GM18861 (cell line): ENCODE results near the gene SUN1.
A peak's percentile ranks its signal among the peaks of the same experiment; 100 is the strongest.

Source experiments
- ATAC-seq: cut with Tn5 transposase; IDR thresholded peaks from one replicate; pipeline ENCODE4 v1.9.1; 2021; ENCODE audit not compliant: unreplicated experiment

The SUN1 gene

DNA sequence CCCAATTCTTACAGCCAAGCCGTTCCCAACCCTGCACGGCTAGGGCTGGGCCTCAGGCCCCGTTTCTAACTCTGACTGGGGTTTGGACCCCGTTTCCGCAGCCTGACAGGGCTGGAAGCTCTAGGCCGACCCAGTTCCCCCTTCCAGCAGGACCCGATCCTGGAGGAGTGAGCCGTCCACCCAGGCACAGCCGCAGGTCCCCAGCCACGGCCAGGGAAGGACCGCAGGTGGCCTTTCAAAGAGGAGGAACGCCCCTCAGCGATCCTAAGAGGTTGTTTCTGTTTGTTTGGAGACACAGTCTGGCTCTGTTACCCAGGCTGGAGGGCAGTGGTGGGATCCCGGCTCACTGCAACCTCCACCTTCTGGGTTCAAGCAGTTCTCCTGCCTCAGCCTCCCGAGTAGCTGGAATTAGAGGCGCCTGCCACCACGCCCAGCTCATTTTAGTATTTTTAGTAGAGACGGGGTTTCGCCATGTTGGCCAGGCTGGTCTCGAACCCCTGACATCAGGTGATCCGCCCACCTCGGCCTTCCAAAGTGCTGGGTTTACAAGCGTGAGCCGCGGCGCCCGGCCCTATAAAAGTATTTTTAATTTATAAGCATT lies 43.3 kb downstream of the SUN1 start:
- no peak for ATAC-seq

DNA sequence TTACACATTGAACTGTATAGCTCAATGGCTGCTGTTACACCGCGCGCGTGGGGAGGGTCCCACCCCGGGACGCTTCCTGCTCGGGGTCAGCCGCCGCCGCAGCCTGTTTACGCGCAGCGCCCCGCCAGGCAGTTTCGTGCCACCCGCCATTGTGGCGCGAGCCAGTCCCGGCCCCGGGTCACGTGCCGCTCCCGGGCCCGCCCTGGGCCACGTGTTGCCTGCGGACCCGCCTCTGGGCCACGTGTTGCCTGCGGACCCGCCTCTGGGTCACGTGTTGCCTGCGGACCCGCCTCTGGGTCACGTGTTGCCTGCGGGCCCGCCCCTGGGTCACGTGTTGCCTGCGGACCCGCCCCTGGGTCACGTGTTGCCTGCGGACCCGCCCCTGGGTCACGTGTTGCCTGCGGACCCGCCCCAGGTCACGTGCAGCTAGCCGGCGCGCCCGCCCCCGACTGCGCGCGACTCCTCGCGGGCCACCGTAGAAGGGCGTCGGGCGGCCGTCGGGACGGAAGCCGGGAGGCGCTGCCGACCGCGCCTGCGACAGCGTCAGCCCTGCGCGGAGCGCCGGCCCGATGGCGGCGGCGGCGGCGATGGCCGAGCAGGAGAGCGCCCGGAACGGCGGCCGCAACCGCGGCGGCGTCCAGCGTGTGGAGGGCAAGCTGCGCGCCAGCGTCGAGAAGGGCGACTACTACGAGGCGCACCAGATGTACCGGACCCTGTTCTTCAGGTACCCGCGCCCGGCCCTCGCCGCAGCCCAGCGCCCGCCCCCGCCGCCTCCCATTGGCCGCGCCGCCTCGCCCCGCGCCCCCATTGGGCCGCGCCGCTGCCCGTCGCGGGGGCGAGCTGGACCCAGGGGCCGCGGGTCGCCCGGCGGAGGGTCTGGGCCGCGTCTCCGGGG lies 44.0 kb downstream of the SUN1 start, which contains the start of gene GET4:
Gene GET4 (plus strand): TSS at position 478 of the 895 bp plus-strand sequence. CDS start 92 bp downstream, at position 570.
- ATAC-seq = peak; percentile 67

DNA sequence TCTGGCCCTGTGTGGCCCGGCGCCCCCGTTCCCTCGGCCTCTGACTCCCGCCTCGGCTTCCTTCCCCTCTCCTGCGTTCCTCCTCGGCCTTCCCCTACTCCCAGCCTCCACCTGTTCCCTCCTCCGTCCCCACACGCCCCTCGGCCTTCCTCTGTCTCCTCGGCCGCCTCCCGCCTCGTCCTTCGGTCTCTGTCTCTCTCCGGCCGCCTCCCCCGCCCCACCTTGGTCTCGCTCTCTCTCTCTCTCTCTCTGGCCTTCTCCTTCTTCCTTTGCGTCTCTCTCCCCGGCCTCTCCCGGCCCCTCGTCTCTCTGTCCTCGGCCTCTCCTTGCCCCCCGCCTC lies 44.7 kb downstream of the SUN1 start:
- peak; percentile 9 for ATAC-seq

DNA sequence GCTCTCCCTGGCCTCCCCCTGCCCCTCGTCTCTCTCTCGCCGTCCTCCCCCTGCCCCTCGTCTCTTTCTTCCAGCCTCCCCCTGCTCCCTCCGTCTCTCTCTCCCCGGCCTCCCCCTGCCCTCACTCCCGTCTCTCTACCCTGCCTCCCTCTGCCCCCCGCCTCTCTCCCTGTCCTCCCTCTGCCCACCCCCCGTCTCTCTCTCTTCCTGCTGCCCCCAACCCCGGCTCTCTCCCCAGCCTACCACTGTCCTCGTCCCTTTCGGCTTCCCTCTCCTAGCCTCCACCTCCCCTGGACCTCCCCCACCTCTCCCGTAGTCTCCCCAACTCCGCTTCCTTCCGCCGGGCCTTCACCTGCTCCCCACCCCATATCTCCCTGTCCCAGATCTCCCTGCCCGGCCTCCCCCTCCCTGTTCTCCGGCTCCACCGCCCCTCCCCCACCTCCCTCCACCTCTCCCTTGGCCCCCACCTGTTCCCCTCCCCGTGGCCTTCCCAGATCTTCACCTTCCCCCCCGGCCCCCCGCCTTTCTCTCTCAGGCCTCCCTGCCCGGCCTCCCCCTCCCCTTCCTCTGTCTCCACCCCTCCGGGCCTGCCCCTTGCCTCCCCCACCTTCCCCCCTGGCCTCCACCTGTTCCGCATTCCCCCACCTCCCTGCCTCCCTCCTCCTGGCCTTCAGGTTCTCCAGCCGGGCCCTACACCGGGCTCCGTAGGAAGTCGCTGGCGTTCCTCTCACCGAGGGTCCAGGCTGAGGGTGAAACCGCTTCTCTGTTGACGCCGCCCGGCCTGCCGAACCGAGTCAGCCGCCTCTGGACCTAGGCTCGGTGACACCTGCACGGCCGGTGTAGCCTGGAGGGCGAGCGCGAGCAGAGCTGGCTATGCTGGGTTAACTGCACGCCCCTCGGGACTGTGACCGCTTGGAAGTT lies 45.3 kb downstream of the SUN1 start:
- no peak for ATAC-seq

DNA sequence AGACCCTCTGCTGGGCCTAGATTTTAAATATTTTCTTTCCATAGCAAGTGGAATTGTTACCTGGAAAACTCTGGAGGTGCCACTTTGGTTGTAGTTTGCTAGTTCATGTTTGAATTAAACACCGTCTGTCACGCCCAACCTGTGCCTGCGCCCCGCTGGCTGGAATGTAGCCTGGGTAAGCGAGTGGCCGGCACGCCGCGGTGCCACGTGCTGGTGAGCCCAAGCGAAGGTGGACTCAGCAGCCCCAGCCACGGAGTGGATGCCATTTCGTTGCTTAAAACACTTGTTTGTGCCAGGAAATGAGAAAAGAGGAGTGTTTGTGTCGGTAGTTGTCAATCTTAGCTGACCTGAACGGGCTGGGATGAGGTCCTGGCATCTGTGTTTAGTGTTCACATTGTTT lies 46.8 kb downstream of the SUN1 start:
- no peak for ATAC-seq

- ATAC-seq = no peak
Observed at GRCh38 chr7:879706-880105, 47.4 kb downstream of the SUN1 start.

DNA sequence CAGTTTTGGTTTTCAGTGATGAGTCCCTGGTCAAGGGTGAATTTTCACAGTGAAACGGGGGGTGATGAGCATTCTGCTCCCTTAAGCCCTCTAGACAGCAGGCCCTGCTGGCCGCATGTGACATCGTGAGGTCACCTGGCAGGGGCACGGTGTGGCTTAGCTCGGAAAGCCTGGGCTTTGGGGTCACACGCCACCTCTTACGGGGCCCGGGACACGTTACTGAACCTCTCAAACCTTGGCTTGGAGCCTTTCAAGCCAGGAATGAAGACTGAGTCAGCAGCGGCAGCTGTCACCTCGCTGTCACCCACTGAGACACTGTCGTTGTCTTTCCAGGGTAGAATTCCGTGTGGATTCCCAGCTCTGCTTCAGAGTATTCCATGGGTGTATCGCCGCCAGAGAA lies 48.2 kb downstream of the SUN1 start:
- ATAC-seq = no peak

DNA sequence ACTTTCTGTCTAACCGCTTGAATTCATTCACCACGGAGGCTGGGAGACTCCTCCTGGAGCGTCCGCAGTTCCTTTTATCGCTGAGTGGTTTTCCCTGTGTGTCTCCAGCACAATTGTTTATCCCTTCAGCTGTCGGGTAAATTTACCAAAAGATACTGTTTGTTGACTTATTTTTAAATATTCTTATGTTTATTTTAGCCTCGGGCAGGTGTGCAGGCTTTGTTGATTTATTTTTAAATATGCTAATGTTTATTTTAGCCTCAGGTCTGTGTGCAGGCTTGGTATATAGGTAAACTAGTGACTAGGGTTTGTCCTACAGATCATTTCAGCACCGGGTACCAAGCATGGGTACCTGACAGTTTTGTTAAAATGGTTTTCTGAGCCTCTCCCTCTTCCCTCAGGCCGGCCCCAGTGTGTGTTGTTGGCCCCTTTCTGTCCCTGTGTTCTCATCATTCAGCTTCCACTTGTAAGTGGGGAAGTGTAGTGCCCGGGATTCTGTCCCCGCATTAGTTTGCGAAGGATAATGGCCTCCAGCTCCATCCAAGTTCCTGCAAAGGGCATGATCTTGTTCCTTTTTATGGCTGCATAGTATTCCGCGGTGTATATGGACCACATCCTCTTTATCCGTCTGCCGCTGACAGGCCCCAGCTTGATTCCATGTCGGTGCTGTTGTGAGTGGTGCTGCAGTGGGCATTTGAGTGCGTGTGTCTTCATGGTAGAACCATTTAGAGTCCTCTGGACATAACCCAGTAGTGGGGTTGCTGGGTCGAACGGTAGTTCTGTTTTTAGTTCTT lies 49.4 kb downstream of the SUN1 start:
- no peak for ATAC-seq

DNA sequence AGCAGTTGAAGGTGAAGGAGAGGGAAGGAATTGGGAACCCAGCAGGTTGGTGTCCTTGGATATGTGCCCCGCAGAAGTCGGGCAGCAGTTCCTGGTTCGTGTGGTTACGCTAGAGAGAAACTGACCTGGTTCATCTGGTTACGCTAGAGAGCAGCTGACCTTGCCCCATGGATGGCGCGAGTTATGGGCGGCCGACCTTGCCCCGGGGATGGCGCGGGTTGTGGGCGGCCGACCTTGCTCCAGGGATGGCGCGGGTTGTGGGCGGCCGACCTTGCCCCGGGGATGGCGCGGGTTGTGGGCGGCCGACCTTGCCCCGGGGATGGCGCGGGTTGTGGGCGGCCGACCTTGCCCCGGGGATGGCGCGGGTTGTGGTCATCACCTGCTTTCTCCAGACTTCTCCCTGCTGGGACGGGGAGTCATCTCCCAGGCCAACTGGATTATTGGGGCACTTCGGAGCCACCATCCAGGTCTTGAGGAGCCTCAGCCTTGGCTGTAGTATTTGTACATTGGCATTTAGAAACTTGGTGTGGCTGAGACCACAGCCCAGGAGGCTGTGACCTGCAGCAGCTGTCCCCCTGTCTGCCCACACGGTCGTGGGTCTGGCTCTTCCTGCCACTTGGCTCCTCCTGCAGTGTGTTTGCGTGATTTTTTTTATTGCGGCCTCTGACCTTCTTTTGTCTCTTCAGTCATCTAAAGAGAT lies 50.2 kb downstream of the SUN1 start:
- ATAC-seq = no peak

GRCh38 chr7:883055-884021 lies 51.1 kb downstream of the SUN1 start:
- ATAC-seq = no peak

DNA sequence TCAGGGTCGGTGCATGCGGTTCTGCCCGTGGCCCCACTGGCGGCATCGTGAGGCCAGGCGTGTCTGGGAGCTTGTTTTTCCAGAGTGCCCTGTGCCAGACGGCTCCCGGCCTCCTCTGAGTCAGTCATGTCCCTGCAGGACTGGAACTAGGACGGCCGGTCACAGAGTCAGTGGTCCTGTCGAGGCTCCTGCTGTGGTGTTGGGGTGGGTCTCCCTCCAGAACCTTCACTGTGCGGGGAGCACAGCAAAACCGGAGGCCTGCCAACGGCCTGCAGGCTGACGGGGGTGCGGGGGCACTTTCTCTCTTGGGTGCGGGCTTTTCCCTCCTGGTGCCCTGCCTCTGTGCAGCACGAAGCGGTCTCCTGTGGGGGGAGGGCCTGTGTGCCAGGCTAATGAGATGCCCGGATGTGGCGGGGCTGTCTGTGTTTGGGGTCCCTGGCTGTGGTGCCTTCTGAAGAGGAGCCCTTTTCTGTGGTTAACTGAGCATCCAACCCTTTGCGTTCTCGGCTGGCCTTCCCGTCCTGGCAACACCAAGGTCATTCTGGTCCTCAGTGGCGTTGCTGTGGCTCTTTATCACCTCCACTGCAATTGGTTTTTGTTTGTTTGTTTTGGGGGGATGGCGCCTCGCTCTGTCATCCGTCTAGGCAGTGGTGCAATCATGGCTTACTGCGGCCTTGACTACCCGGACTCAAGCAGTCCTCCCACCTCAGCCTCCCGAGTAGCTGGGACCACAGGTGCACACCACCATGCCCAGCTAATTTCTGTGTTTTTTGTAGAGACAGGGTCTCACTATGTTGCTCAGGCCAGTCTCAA lies 52.1 kb downstream of the SUN1 start:
- ATAC-seq = no peak

- no peak for ATAC-seq
Observed at GRCh38 chr7:885261-885892, 53.1 kb downstream of the SUN1 start.

GRCh38 chr7:885893-886625 lies 53.8 kb downstream of the SUN1 start:
- ATAC-seq = no peak

GRCh38 chr7:886626-887487 lies 54.6 kb downstream of the SUN1 start:
- ATAC-seq = no peak

DNA sequence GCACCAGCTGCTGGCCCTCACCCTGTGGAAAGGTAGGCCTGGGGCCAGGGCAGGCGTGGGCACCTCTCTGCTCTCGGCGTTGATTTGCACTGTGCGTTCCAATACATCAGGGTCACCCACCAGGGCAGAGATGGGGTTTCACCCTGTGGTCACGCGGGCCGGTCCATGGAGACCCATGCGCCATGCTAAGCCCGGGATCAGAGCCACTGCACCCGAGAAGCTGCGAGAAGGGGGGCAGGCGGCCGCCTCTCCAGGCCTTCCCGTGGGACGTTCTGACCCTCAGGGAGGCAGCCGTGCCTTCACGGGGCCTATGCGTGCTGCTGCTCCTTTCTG lies 55.2 kb downstream of the SUN1 start:
- ATAC-seq = no peak
